ENCODE results near the gene ATP9B.

- TF ChIP-seq CTCF (IDR thresholded peaks at IDR 0.05; ENCODE audit: low read depth, low read length) (no peak), EZH2phosphoT487 (IDR thresholded peaks at IDR 0.05; ENCODE audit: low read depth) (no peak)
These were observed 285.2 kb downstream of the ATP9B start for GRCh38 chr18:79354350-79354749.
